Measurements from ENCODE around the gene HRC. TPM values are rescaled to one million over a fixed set of nuclear protein-coding genes. Genes with fewer than 3 reads are reported as not detected.

HRC gene
- polyA plus RNA-seq, 3 donors = not detected

DNA sequence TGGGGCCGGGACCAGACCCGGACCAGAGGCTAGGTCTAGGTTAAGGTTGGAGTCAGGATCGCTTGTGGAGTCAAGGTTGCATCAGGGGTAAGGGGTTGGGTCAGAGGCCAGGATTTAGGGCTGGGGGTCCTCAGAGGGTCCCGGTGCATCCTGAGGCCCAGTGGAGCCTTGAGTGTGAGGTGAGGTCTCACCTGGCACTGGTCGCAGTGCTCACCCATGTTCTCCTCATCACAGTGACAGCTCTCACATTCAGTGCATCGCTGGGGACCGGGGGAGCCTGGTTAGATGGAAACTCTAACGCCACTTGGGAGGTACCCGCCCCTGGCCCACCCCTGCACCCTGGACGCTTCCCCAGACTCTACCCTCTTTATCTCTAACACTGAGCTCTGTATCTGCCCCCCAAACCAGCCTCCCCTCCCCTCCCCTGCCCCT is 3.1 kb downstream of the HRC start:
- Histone ChIP-seq H3K4me1 (ENCODE audit: control insufficient read depth in 1 of 2, insufficient read depth in 2 of 2, low read length in 2 of 2) (peaks cover 34 to 54% of the 10 kb centered on the region in 2 donors), H3K9me3 (replicated peaks in 1 of 2; ENCODE audit: control insufficient read depth in 1 of 2, insufficient read depth in 1 of 2, low read length in 2 of 2) (peaks cover 22 to 30% of the 10 kb centered on the region in 2 donors), H3K4me3 (replicated peaks in 1 of 3; ENCODE audit: low read depth in 2 of 3, low read length in 3 of 3) (peak overlapping the region in 1 of 3 experiments; percentile 9), H2AFZ (ENCODE audit: insufficient read depth, low read depth, low read length, poor library complexity, severe bottlenecking) (no peak overlapping the region), H3K4me2 (replicated peaks; ENCODE audit: extremely low read depth, low read length, poor library complexity, severe bottlenecking) (peak overlapping the region; percentile 29), H4K20me1 (ENCODE audit: insufficient read depth, low read length) (no peaks in the 10 kb centered on the region), H3K79me2 (ENCODE audit: insufficient read depth, low read length) (no peaks in the 10 kb centered on the region), H3K36me3 (replicated peaks in 1 of 2; ENCODE audit: control insufficient read depth in 1 of 2, insufficient read depth in 2 of 2, low read length in 2 of 2) (no peaks in the 10 kb centered on the region), H3K27me3 (ENCODE audit: control insufficient read depth in 2 of 2, insufficient read depth in 2 of 2, low read length in 2 of 2) (peaks cover 13 to 69% of the 10 kb centered on the region in 2 donors), H3K9ac (ENCODE audit: insufficient read depth, low read length, poor library complexity, severe bottlenecking) (no peak overlapping the region), H3K27ac (ENCODE audit: low read depth in 1 of 2, low read length in 2 of 2) (no peak overlapping the region)
- no peak for DNase-seq
- TF ChIP-seq, protein P1, sequence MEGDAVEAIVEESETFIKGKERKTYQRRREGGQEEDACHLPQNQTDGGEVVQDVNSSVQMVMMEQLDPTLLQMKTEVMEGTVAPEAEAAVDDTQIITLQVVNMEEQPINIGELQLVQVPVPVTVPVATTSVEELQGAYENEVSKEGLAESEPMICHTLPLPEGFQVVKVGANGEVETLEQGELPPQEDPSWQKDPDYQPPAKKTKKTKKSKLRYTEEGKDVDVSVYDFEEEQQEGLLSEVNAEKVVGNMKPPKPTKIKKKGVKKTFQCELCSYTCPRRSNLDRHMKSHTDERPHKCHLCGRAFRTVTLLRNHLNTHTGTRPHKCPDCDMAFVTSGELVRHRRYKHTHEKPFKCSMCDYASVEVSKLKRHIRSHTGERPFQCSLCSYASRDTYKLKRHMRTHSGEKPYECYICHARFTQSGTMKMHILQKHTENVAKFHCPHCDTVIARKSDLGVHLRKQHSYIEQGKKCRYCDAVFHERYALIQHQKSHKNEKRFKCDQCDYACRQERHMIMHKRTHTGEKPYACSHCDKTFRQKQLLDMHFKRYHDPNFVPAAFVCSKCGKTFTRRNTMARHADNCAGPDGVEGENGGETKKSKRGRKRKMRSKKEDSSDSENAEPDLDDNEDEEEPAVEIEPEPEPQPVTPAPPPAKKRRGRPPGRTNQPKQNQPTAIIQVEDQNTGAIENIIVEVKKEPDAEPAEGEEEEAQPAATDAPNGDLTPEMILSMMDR (IDR thresholded peaks at IDR 0.05) = no peak
- peaks cover 14 to 39% (median 28%) of the 10 kb centered on the region in 7 donors for H3K9me3 Mint-ChIP-seq
- peaks cover 44% of the 10 kb centered on the region for H3K4me1 Mint-ChIP-seq
- peaks cover 3 to 4% of the 10 kb centered on the region in 2 donors for H3K36me3 Mint-ChIP-seq
- peak overlapping the region in 1 of 2 donors; percentile 72 for H3K4me3 Mint-ChIP-seq
- intact Hi-C loops (cut with micrococcal nuclease) = loop anchor here in 1 of 2 donors (5.0 kb wide), 1 partner anchor 55 kb away; no protein-coding TSS in a partner anchor
- peaks cover 69 to 92% (median 83%) of the 10 kb centered on the region in 3 donors for H3K27me3 Mint-ChIP-seq (ENCODE audit: low read depth in 3 of 3)
- 15% methylated on average over 8 of the region's 10 CpGs for WGBS (ENCODE audit: insufficient coverage)
- no peak overlapping the region for H3K27ac Mint-ChIP-seq

DNA sequence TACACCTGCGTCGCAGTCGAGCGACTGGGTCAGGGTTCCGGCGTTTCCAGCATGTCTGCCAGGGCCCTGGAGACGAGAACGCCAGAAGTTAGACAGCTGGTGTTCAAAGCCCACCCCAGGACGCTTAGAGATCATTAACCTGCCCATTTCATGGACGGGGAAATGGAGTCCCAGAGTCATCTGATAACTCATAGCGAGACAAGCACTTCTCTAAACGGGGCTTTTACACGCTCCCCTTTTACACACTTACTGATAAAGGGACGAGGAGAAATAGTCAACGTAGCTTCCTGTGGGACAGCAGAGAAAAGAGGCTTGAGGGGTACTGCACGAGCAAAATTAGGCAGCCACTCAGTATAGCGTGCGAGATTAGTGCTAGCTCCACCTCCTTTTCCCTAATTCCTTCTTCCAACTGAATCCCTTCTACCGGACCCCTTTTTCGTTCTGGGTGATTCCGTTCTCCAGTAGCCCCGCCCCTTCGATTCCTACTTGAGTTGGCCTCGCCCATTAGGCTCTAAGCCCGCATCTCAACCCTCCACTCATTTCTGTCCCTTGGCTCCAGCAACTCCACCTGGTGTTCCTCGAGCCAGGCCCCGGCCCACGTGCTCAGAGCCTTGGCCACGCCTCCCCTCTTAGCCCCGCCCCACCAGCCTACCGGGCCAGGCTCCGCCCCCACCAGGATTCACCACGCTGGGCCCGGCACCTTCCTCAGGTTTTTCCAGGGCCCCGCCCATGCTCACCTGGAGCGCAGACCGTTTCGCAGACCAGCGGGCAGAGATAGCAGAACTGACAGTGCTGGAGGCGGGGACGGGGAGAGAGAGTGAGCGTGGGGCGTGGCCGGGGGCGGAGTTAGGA is 3.7 kb downstream of the HRC start:
- Mint-ChIP-seq H3K4me1 (peaks cover 44% of the 10 kb centered on the region), H3K9me3 (peaks cover 14 to 39% (median 28%) of the 10 kb centered on the region in 7 donors), H3K27me3 (ENCODE audit: low read depth in 3 of 3) (peaks cover 75 to 93% (median 83%) of the 10 kb centered on the region in 3 donors), H3K27ac (no peak overlapping the region), H3K4me3 (peak overlapping the region; percentile 72 to 79), H3K36me3 (peaks cover 3 to 4% of the 10 kb centered on the region in 2 donors)
- Histone ChIP-seq H3K36me3 (replicated peaks in 1 of 2; ENCODE audit: control insufficient read depth in 1 of 2, insufficient read depth in 2 of 2, low read length in 2 of 2) (no peaks in the 10 kb centered on the region), H3K27ac (ENCODE audit: low read depth in 1 of 2, low read length in 2 of 2) (no peak overlapping the region), H3K79me2 (ENCODE audit: insufficient read depth, low read length) (no peaks in the 10 kb centered on the region), H3K4me2 (replicated peaks; ENCODE audit: extremely low read depth, low read length, poor library complexity, severe bottlenecking) (peak overlapping the region; percentile 29), H3K27me3 (ENCODE audit: control insufficient read depth in 2 of 2, insufficient read depth in 2 of 2, low read length in 2 of 2) (peaks cover 13 to 67% of the 10 kb centered on the region in 2 donors), H2AFZ (ENCODE audit: insufficient read depth, low read depth, low read length, poor library complexity, severe bottlenecking) (no peak overlapping the region), H3K9ac (ENCODE audit: insufficient read depth, low read length, poor library complexity, severe bottlenecking) (no peak overlapping the region), H3K4me1 (ENCODE audit: control insufficient read depth in 1 of 2, insufficient read depth in 2 of 2, low read length in 2 of 2) (peaks cover 34 to 54% of the 10 kb centered on the region in 2 donors), H3K4me3 (replicated peaks in 1 of 3; ENCODE audit: low read depth in 2 of 3, low read length in 3 of 3) (peak overlapping the region in 1 of 3 experiments; percentile 9), H4K20me1 (ENCODE audit: insufficient read depth, low read length) (no peaks in the 10 kb centered on the region), H3K9me3 (replicated peaks in 1 of 2; ENCODE audit: control insufficient read depth in 1 of 2, insufficient read depth in 1 of 2, low read length in 2 of 2) (peaks cover 22 to 30% of the 10 kb centered on the region in 2 donors)
- TF ChIP-seq, protein P1 (IDR thresholded peaks at IDR 0.05) = no peak
- peak in 1 of 3 donors; percentile 16 for DNase-seq
- 10% methylated on average over 45 of the region's 45 CpGs for WGBS (ENCODE audit: insufficient coverage)
- intact Hi-C loops (cut with micrococcal nuclease) = loop anchor here in 1 of 2 donors (5.0 kb wide), 1 partner anchor 56 kb away; no protein-coding TSS in a partner anchor

Data from CD14-positive monocyte (primary cell).